GM23338 (cell line): Measurements from ENCODE around the gene PDX1. TPM values are rescaled to one million over a fixed set of nuclear protein-coding genes. Genes with fewer than 3 reads are reported as not detected.

Source experiments
- ATAC-seq: fragments of 200-7000 bp; cut with Tn5 transposase; 3 replicates; pipeline ENCODE4 v1.9.1; 2020
- DNase-seq: peaks from one replicate; pipeline ENCODE4 v3.0.0-alpha.2; 2015; ENCODE audit warnings: low spot score
- H2AFZ ChIP-seq: fragments of 200-600 bp; sonication (generic); 2 replicates; pipeline ENCODE4 v1.8.0; 2016; ENCODE audit warnings: antibody characterized with exemption, mild to moderate bottlenecking, moderate library complexity
- H3F3A ChIP-seq: fragments of 200-600 bp; sonication (generic); replicated peaks from 2 replicates; pipeline ENCODE4 v1.8.0; 2017; ENCODE audit warnings: antibody characterized with exemption, mixed run types, low read depth
- H3K27ac ChIP-seq: fragments of 200-600 bp; sonication (generic); 2 replicates; pipeline ENCODE4 v1.6.1; 2016; ENCODE audit warnings: low read depth
- H3K27me3 ChIP-seq: fragments of 200-600 bp; sonication (generic); 2 replicates; pipeline ENCODE4 v1.8.0; 2016; ENCODE audit warnings: mild to moderate bottlenecking, mixed run types, moderate library complexity; ENCODE audit not compliant: insufficient read depth
- H3K36me3 ChIP-seq: fragments of 200-600 bp; sonication (generic); 2 replicates; pipeline ENCODE4 v1.8.0; 2016; ENCODE audit warnings: mild to moderate bottlenecking; ENCODE audit not compliant: insufficient read depth
- H3K4me1 ChIP-seq: fragments of 200-600 bp; sonication (generic); 2 replicates; pipeline ENCODE4 v1.8.0; 2016; ENCODE audit warnings: mild to moderate bottlenecking, moderate library complexity; ENCODE audit not compliant: insufficient read depth
- H3K4me2 ChIP-seq: fragments of 200-600 bp; sonication (generic); 2 replicates; pipeline ENCODE4 v1.7.1; 2017; ENCODE audit warnings: mixed run types
- H3K4me3 ChIP-seq: fragments of 200-600 bp; sonication (generic); 2 replicates; pipeline ENCODE4 v1.6.1; 2016; ENCODE audit warnings: mixed run types
- H3K79me2 ChIP-seq: fragments of 200-600 bp; sonication (generic); replicated peaks from 2 replicates; pipeline ENCODE4 v1.8.0; 2017; ENCODE audit warnings: mild to moderate bottlenecking; ENCODE audit not compliant: insufficient read depth
- H3K9me2 ChIP-seq: fragments of 200-600 bp; sonication (generic); 2 replicates; pipeline ENCODE4 v1.8.0; 2017; ENCODE audit not compliant: insufficient read depth
- H4K20me1 ChIP-seq: fragments of 200-600 bp; sonication (generic); replicated peaks from 2 replicates; pipeline ENCODE4 v1.8.0; 2017; ENCODE audit warnings: mild to moderate bottlenecking; ENCODE audit not compliant: insufficient read depth
- H3K27ac Mint-ChIP-seq: 2 replicates; pipeline ENCODE4 v1.8.0; 2020; ENCODE audit warnings: inconsistent platforms, mild to moderate bottlenecking, moderate library complexity, mixed read lengths
- H3K27me3 Mint-ChIP-seq: 3 replicates; pipeline ENCODE4 v1.8.0; 2022; ENCODE audit warnings: low read depth, mild to moderate bottlenecking, moderate library complexity, mixed read lengths, inconsistent platforms; ENCODE audit not compliant: insufficient read depth, poor library complexity
- H3K36me3 Mint-ChIP-seq: 3 replicates; pipeline ENCODE4 v1.8.0; 2021; ENCODE audit warnings: low read depth, mild to moderate bottlenecking, inconsistent platforms, moderate library complexity, mixed read lengths
- H3K4me1 Mint-ChIP-seq: 3 replicates; pipeline ENCODE4 v1.8.0; 2020; ENCODE audit warnings: mild to moderate bottlenecking, inconsistent platforms, mixed read lengths
- H3K4me3 Mint-ChIP-seq: 3 replicates; pipeline ENCODE4 v1.8.0; 2021; ENCODE audit warnings: moderate library complexity, mild to moderate bottlenecking, inconsistent platforms, mixed read lengths
- H3K9me3 Mint-ChIP-seq: 3 replicates; pipeline ENCODE4 v1.8.0; 2020; ENCODE audit warnings: moderate library complexity, mild to moderate bottlenecking, inconsistent platforms, mixed read lengths
- EZH2 ChIP-seq: fragments of 200-600 bp; sonication (generic); IDR thresholded peaks from one replicate; pipeline ENCODE4 v1.8.0; 2017; ENCODE audit warnings: antibody characterized with exemption, mild to moderate bottlenecking, low read depth; ENCODE audit not compliant: unreplicated experiment
- EZH2phosphoT487 ChIP-seq: fragments of 200-600 bp; sonication (generic); IDR thresholded peaks from one replicate; pipeline ENCODE4 v1.8.1; 2018; ENCODE audit warnings: antibody characterized with exemption; ENCODE audit not compliant: unreplicated experiment
- JUNB ChIP-seq: IDR thresholded peaks from one replicate; pipeline ENCODE4 v1.6.1; 2016; ENCODE audit warnings: antibody characterized with exemption; ENCODE audit not compliant: unreplicated experiment
- NANOG ChIP-seq: IDR thresholded peaks from 2 replicates; pipeline ENCODE4 v1.6.1; 2016; ENCODE audit warnings: antibody characterized with exemption, borderline replicate concordance
- POLR2AphosphoS5 ChIP-seq: IDR thresholded peaks from 2 replicates; pipeline ENCODE4 v1.6.1; 2016; ENCODE audit warnings: antibody characterized with exemption, low read depth
- STAT1 ChIP-seq: IDR thresholded peaks from one replicate; pipeline ENCODE4 v1.6.1; 2016; ENCODE audit warnings: antibody characterized with exemption; ENCODE audit not compliant: unreplicated experiment
- ZNF331 ChIP-seq: fragments of 250-450 bp; sonication (Bioruptor Pico); IDR thresholded peaks from 2 replicates; pipeline ENCODE4 v1.5.0; 2020; ENCODE audit warnings: low read depth, mild to moderate bottlenecking, moderate library complexity
- polyA plus RNA-seq: library from polyadenylated mRNA; unstranded; fragments of >200 nt; fragmentation: Nextera tagmentation; extraction: Ambion mirVana; gene quantifications from 2 replicates; pipeline ENCODE4 v1.2.1, GENCODE V29; 2016
- total RNA-seq: library from RNA; depleted of rRNA; stranded (reverse); fragments of >200 nt; shearing (Covaris generic); gene quantifications from 2 replicates; pipeline ENCODE4 v1.2.3, GENCODE V29; 2014
- TF ChIP-seq, protein P1 (sequence below): IDR thresholded peaks from 2 replicates; pipeline ENCODE4 v1.6.1; 2016; ENCODE audit warnings: antibody characterized with exemption
- TF ChIP-seq, protein P2 (sequence below): fragments of 250-450 bp; sonication (Bioruptor Pico); IDR thresholded peaks from 2 replicates; pipeline ENCODE4 v1.5.0; 2020; ENCODE audit warnings: mild to moderate bottlenecking, moderate library complexity
- TF ChIP-seq, protein P3 (sequence below), 2 experiments: fragments of 200-600 bp in 1 of 2; sonication (generic) in 1 of 2; conservative IDR thresholded peaks; 2 replicates each; pipeline versions ENCODE4 v1.5.1 to v1.6.1; 2016 to 2017; ENCODE audit warnings: antibody characterized with exemption in 2 of 2, low read depth in 2 of 2, mild to moderate bottlenecking in 2 of 2, moderate library complexity in 1 of 2

The PDX1 gene
- total and polyA plus RNA-seq, 2 experiments from 2014 or later = not detected

DNA sequence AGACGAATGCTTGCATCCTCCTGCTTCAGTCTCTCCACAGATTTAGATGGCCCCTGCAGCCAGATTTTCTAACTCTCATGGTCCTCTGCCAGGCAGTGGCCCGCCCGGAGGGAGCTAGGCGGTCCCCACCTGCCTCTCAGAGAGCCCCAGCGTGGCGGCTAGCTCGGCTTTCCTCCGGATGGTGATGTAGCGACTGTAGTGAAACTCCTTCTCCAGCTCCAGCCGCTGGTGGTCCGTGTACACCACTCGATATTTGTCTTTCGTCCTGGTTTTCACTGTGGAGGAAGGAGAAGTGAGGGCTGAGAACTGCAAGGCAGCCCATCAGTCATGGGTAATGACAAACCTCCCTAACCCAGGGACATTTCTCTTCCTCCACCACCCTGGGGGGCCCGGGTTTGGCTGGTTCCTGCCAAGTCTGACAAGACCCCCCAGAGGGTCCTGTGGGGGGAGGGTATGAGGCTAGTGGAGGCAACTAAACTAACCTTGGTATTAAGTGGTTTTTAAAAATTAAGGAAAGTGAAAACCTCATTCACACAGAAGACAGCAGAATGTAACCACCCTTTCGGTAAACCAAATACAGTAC, 45.0 kb downstream of the PDX1 start:
- peaks cover 60% of the 10 kb centered on the region for H3K4me1 Mint-ChIP-seq
- Histone ChIP-seq H3K36me3 (no peaks in the 10 kb centered on the region), H4K20me1 (peaks cover 35% of the 10 kb centered on the region), H3F3A (peaks cover 43% of the 10 kb centered on the region), H3K4me1 (peaks cover 64% of the 10 kb centered on the region), H3K4me3 (no peak overlapping the region), H3K4me2 (peak overlapping the region; percentile 35; the same call in 1 of the 2 replicates), H2AFZ (no peak overlapping the region), H3K27ac (no peak overlapping the region), H3K9me2 (no peaks in the 10 kb centered on the region), H3K27me3 (peaks cover 100% of the 10 kb centered on the region), H3K79me2 (no peaks in the 10 kb centered on the region)
- no peak for DNase-seq
- H3K36me3 Mint-ChIP-seq = no peaks in the 10 kb centered on the region; the same call in 2 of the 3 replicates
- H3K27me3 Mint-ChIP-seq = peaks cover 99% of the 10 kb centered on the region
- H3K4me3 Mint-ChIP-seq = no peak overlapping the region
- H3K27ac Mint-ChIP-seq = no peak overlapping the region
- no peaks in the 10 kb centered on the region; the same call in 2 of the 3 replicates for H3K9me3 Mint-ChIP-seq
- ATAC-seq = no peak
- no peak for TF ChIP-seq POLR2AphosphoS5
- TF ChIP-seq, protein P1, sequence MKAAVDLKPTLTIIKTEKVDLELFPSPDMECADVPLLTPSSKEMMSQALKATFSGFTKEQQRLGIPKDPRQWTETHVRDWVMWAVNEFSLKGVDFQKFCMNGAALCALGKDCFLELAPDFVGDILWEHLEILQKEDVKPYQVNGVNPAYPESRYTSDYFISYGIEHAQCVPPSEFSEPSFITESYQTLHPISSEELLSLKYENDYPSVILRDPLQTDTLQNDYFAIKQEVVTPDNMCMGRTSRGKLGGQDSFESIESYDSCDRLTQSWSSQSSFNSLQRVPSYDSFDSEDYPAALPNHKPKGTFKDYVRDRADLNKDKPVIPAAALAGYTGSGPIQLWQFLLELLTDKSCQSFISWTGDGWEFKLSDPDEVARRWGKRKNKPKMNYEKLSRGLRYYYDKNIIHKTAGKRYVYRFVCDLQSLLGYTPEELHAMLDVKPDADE = no peak
- TF ChIP-seq ZNF331 (CRISPR knock-in tag) = no peak
- no peak for TF ChIP-seq NANOG
- TF ChIP-seq EZH2 = no peak
- no peak for TF ChIP-seq STAT1

DNA sequence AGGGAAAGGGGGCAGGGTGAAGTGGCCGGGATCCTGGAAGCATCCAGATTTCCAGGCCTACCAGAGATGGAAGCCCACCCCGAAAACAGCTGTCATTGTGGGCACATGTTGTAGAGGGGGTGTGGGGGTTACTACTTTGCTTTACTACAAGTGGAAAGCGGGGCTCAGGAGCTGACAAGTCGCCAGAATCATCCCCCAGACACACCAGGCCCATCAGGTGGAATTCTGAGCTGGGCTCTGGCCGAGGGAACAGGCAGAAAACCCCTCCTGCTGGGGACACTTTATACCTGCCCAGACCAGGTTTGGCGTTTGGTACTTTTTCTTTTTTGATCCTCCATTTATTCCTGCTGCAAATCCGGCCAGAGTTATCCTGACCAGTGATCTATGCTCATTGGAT, 45.5 kb downstream of the PDX1 start:
- H3K4me3 ChIP-seq = no peak overlapping the region
- H3K27me3 Mint-ChIP-seq = peaks cover 99% of the 10 kb centered on the region
- H3K4me1 ChIP-seq = peaks cover 66% of the 10 kb centered on the region
- peak overlapping the region; percentile 16; the same call in 1 of the 3 replicates for H3K4me3 Mint-ChIP-seq
- peaks cover 100% of the 10 kb centered on the region for H3K27me3 ChIP-seq
- H3K9me2 ChIP-seq = no peaks in the 10 kb centered on the region
- H3K27ac ChIP-seq = no peak overlapping the region
- H3K9me3 Mint-ChIP-seq = no peaks in the 10 kb centered on the region; the same call in 2 of the 3 replicates
- no peak overlapping the region for H3K27ac Mint-ChIP-seq
- DNase-seq (peak; percentile 52), ATAC-seq (no peak)
- H3F3A ChIP-seq = peaks cover 47% of the 10 kb centered on the region
- no peaks in the 10 kb centered on the region for H3K79me2 ChIP-seq
- peaks cover 57% of the 10 kb centered on the region for H3K4me1 Mint-ChIP-seq
- H3K36me3 Mint-ChIP-seq = no peaks in the 10 kb centered on the region; the same call in 2 of the 3 replicates
- no peaks in the 10 kb centered on the region; the same call in 1 of the 2 replicates for H3K36me3 ChIP-seq
- H2AFZ ChIP-seq = no peak overlapping the region
- H3K4me2 ChIP-seq = peak overlapping the region; percentile 50; the same call in 1 of the 2 replicates
- peaks cover 35% of the 10 kb centered on the region for H4K20me1 ChIP-seq
- TF ChIP-seq NANOG (no peak), EZH2 (no peak), EZH2phosphoT487 (no peak), ZNF331 (CRISPR knock-in tag) (no peak), JUNB (no peak), POLR2AphosphoS5 (no peak), STAT1 (no peak)
- TF ChIP-seq, protein P1 = no peak
- TF ChIP-seq, protein P2, sequence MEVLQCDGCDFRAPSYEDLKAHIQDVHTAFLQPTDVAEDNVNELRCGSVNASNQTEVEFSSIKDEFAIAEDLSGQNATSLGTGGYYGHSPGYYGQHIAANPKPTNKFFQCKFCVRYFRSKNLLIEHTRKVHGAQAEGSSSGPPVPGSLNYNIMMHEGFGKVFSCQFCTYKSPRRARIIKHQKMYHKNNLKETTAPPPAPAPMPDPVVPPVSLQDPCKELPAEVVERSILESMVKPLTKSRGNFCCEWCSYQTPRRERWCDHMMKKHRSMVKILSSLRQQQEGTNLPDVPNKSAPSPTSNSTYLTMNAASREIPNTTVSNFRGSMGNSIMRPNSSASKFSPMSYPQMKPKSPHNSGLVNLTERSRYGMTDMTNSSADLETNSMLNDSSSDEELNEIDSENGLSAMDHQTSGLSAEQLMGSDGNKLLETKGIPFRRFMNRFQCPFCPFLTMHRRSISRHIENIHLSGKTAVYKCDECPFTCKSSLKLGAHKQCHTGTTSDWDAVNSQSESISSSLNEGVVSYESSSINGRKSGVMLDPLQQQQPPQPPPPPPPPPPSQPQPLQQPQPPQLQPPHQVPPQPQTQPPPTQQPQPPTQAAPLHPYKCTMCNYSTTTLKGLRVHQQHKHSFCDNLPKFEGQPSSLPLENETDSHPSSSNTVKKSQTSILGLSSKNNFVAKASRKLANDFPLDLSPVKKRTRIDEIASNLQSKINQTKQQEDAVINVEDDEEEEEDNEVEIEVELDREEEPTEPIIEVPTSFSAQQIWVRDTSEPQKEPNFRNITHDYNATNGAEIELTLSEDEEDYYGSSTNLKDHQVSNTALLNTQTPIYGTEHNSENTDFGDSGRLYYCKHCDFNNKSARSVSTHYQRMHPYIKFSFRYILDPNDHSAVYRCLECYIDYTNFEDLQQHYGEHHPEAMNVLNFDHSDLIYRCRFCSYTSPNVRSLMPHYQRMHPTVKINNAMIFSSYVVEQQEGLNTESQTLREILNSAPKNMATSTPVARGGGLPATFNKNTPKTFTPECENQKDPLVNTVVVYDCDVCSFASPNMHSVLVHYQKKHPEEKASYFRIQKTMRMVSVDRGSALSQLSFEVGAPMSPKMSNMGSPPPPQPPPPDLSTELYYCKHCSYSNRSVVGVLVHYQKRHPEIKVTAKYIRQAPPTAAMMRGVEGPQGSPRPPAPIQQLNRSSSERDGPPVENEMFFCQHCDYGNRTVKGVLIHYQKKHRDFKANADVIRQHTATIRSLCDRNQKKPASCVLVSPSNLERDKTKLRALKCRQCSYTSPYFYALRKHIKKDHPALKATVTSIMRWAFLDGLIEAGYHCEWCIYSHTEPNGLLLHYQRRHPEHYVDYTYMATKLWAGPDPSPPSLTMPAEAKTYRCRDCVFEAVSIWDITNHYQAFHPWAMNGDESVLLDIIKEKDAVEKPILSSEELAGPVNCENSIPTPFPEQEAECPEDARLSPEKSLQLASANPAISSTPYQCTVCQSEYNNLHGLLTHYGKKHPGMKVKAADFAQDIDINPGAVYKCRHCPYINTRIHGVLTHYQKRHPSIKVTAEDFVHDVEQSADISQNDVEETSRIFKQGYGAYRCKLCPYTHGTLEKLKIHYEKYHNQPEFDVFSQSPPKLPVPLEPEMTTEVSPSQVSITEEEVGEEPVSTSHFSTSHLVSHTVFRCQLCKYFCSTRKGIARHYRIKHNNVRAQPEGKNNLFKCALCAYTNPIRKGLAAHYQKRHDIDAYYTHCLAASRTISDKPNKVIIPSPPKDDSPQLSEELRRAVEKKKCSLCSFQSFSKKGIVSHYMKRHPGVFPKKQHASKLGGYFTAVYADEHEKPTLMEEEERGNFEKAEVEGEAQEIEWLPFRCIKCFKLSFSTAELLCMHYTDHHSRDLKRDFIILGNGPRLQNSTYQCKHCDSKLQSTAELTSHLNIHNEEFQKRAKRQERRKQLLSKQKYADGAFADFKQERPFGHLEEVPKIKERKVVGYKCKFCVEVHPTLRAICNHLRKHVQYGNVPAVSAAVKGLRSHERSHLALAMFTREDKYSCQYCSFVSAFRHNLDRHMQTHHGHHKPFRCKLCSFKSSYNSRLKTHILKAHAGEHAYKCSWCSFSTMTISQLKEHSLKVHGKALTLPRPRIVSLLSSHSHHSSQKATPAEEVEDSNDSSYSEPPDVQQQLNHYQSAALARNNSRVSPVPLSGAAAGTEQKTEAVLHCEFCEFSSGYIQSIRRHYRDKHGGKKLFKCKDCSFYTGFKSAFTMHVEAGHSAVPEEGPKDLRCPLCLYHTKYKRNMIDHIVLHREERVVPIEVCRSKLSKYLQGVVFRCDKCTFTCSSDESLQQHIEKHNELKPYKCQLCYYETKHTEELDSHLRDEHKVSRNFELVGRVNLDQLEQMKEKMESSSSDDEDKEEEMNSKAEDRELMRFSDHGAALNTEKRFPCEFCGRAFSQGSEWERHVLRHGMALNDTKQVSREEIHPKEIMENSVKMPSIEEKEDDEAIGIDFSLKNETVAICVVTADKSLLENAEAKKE (CRISPR knock-in tag) = no peak
- TF ChIP-seq, protein P3, sequence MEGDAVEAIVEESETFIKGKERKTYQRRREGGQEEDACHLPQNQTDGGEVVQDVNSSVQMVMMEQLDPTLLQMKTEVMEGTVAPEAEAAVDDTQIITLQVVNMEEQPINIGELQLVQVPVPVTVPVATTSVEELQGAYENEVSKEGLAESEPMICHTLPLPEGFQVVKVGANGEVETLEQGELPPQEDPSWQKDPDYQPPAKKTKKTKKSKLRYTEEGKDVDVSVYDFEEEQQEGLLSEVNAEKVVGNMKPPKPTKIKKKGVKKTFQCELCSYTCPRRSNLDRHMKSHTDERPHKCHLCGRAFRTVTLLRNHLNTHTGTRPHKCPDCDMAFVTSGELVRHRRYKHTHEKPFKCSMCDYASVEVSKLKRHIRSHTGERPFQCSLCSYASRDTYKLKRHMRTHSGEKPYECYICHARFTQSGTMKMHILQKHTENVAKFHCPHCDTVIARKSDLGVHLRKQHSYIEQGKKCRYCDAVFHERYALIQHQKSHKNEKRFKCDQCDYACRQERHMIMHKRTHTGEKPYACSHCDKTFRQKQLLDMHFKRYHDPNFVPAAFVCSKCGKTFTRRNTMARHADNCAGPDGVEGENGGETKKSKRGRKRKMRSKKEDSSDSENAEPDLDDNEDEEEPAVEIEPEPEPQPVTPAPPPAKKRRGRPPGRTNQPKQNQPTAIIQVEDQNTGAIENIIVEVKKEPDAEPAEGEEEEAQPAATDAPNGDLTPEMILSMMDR (conservative IDR thresholded peaks at IDR 0.05; ENCODE audit: low read depth in 2 of 2) = no peak
